HCT116 (cell line): ENCODE measurements around the gene LRP1B. TPM values are rescaled to one million over a fixed set of nuclear protein-coding genes. Genes with fewer than 3 reads are reported as not detected.

Source experiments
- ATAC-seq: fragments of 200-7000 bp; cut with Tn5 transposase; 2 replicates; pipeline ENCODE4 v1.9.1; 2020; ENCODE audit warnings: mild to moderate bottlenecking, moderate library complexity
- BruUV-seq: library from RNA; stranded (reverse); fragments of 400-500 nt; replicated peaks from 2 replicates; lab custom pipeline; 2021; lab: Mats Ljungman, UMichigan
- CTCF ChIA-PET: fragments of 300-600 bp; sonication (Branson Sonifier 250); formaldehyde crosslinking; loops from one replicate; lab custom pipeline; 2021; ENCODE audit warnings: antibody characterized with exemption; lab: Charles Lee
- POLR2A ChIA-PET: fragments of 300-600, 350-600 bp; sonication (Branson Sonifier 250); formaldehyde crosslinking; loops from one replicate; lab custom pipeline; 2021; ENCODE audit warnings: antibody characterized with exemption; lab: Charles Lee
- RAD21 ChIA-PET, 2 experiments: fragments of 300-600 bp; sonication (Branson Sonifier 250); formaldehyde crosslinking; loops; one replicate each; lab custom pipeline; 2023; ENCODE audit warnings: low total read pairs in 2 of 2; ENCODE audit not compliant: uncharacterized antibody in 2 of 2, unreplicated experiment in 2 of 2, low non-redundant PET in 1 of 2; lab: Charles Lee
- DNase-seq: peaks from one replicate; pipeline ENCODE4 v3.0.0-alpha.2; 2010; ENCODE audit warnings: low read depth, low spot score
- H2AFZ ChIP-seq: fragments of 200-600 bp; shearing (Covaris generic), sonication (generic); 2 replicates; pipeline ENCODE4 v1.6.1; 2017; ENCODE audit warnings: low read depth, mixed run types, mixed read lengths, antibody characterized with exemption, low read length; ENCODE audit not compliant: poor library complexity, severe bottlenecking
- H3K27ac ChIP-seq: 2 replicates; pipeline ENCODE4 v1.5.1; 2012; ENCODE audit warnings: low read depth, low read length
- H3K27me3 ChIP-seq: fragments of 200-600 bp; sonication (generic); 2 replicates; pipeline ENCODE4 v1.6.1; 2016; ENCODE audit warnings: mixed run types, low read length, mixed read lengths; ENCODE audit not compliant: insufficient read depth
- H3K36me3 ChIP-seq, 2 experiments: fragments of 200-500 bp in 1 of 2; fragments of 200-600 bp in 1 of 2; sonication (Bioruptor generic) in 1 of 2; sonication (generic) in 1 of 2; 2 replicates each; pipeline versions ENCODE4 v1.5.1 to v1.6.1; 2014 to 2016; ENCODE audit warnings: low read length in 2 of 2, inconsistent platforms in 1 of 2, mixed read lengths in 1 of 2, mixed run types in 1 of 2; ENCODE audit not compliant: insufficient read depth in 2 of 2, control insufficient read depth in 1 of 2
- H3K4me1 ChIP-seq, 2 experiments: fragments of 200-600 bp in 1 of 2; sonication (generic) in 1 of 2; 2 replicates each; pipeline versions ENCODE4 v1.5.1 to v1.6.1; 2012 to 2017; ENCODE audit warnings: low read length in 2 of 2, inconsistent platforms in 1 of 2, mild to moderate bottlenecking in 1 of 2, mixed read lengths in 1 of 2, mixed run types in 1 of 2, moderate library complexity in 1 of 2; ENCODE audit not compliant: insufficient read depth in 2 of 2, control insufficient read depth in 1 of 2
- H3K4me2 ChIP-seq: fragments of 200-600 bp; sonication (generic); 2 replicates; pipeline ENCODE4 v1.6.1; 2017; ENCODE audit warnings: mixed run types, low read length, mixed read lengths
- H3K4me3 ChIP-seq, 2 experiments: fragments of 200-600 bp in 1 of 2; sonication (generic) in 1 of 2; replicated peaks in 1 of 2; 2 replicates each; pipeline ENCODE4 v1.5.1; 2011 to 2016; ENCODE audit warnings: low read length in 2 of 2, control low read depth in 1 of 2, low read depth in 1 of 2, mild to moderate bottlenecking in 1 of 2, mixed read lengths in 1 of 2, mixed run types in 1 of 2
- H3K79me2 ChIP-seq: fragments of 200-600 bp; sonication (generic); 2 replicates; pipeline ENCODE4 v1.6.1; 2017; ENCODE audit warnings: mild to moderate bottlenecking, mixed run types, low read length, moderate library complexity, mixed read lengths; ENCODE audit not compliant: insufficient read depth
- H3K9ac ChIP-seq: fragments of 200-600 bp; sonication (generic); 2 replicates; pipeline ENCODE4 v1.6.1; 2016; ENCODE audit warnings: low read length, mixed read lengths
- H3K9me2 ChIP-seq: fragments of 200-600 bp; sonication (generic), shearing (Covaris generic); 2 replicates; pipeline ENCODE4 v1.6.1; 2017; ENCODE audit warnings: mixed run types, mild to moderate bottlenecking, moderate library complexity; ENCODE audit not compliant: insufficient read depth
- H3K9me3 ChIP-seq, 2 experiments: fragments of 200-500 bp in 1 of 2; fragments of 200-600 bp in 1 of 2; sonication (Bioruptor generic) in 1 of 2; sonication (generic) in 1 of 2; 2 replicates each; pipeline ENCODE4 v1.6.1; 2014 to 2017; ENCODE audit warnings: low read length in 2 of 2, mixed read lengths in 2 of 2, inconsistent platforms in 1 of 2, low read depth in 1 of 2, mild to moderate bottlenecking in 1 of 2, mixed run types in 1 of 2, moderate library complexity in 1 of 2; ENCODE audit not compliant: control insufficient read depth in 1 of 2, insufficient read depth in 1 of 2
- H4K20me1 ChIP-seq: fragments of 200-600 bp; sonication (generic), shearing (Covaris generic); 2 replicates; pipeline ENCODE4 v1.6.1; 2017; ENCODE audit warnings: mixed run types, mild to moderate bottlenecking, moderate library complexity; ENCODE audit not compliant: insufficient read depth
- ATF3 ChIP-seq: IDR thresholded peaks from 2 replicates; pipeline ENCODE4 v1.6.1; 2012
- CBX3 ChIP-seq: IDR thresholded peaks from 2 replicates; pipeline ENCODE4 v1.6.1; 2012; ENCODE audit warnings: low read depth
- CEBPB ChIP-seq: IDR thresholded peaks from 2 replicates; pipeline ENCODE4 v1.6.1; 2012; ENCODE audit warnings: low read depth
- CTCF ChIP-seq, 3 experiments: fragments of 200-600 bp in 1 of 3; sonication (generic) in 1 of 3; IDR thresholded peaks in 2 of 3; conservative IDR thresholded peaks in 1 of 3; 2 replicates each; pipeline ENCODE4 v1.5.1; 2012 to 2017; ENCODE audit warnings: low read depth in 2 of 3, low read length in 2 of 3, antibody characterized with exemption in 1 of 3, borderline replicate concordance in 1 of 3, control low read depth in 1 of 3, mild to moderate bottlenecking in 1 of 3, mixed read lengths in 1 of 3, mixed run types in 1 of 3, moderate library complexity in 1 of 3; ENCODE audit not compliant: insufficient read depth in 1 of 3
- MAX ChIP-seq: IDR thresholded peaks from 2 replicates; pipeline ENCODE4 v1.6.1; 2012
- POLR2AphosphoS5 ChIP-seq: IDR thresholded peaks from 2 replicates; pipeline ENCODE4 v1.6.1; 2011; ENCODE audit warnings: mild to moderate bottlenecking, low read depth, low read length, moderate library complexity
- RAD21 ChIP-seq: IDR thresholded peaks from 2 replicates; pipeline ENCODE4 v1.6.1; 2012; ENCODE audit warnings: low read depth, mild to moderate bottlenecking
- SP1 ChIP-seq: IDR thresholded peaks from 2 replicates; pipeline ENCODE4 v1.6.1; 2012; ENCODE audit warnings: low read depth
- YY1 ChIP-seq: IDR thresholded peaks from 2 replicates; pipeline ENCODE4 v1.6.1; 2011; ENCODE audit warnings: low read length, low read depth, moderate library complexity, mild to moderate bottlenecking; ENCODE audit not compliant: insufficient replicate concordance; ENCODE audit errors: extremely low read depth
- intact Hi-C: fragments of 100-400 bp; cut with micrococcal nuclease; formaldehyde crosslinking; loops from 2 replicates; pipeline ENCODE4 v1.10.0; 2022
- total RNA-seq: library from RNA; stranded (reverse); gene quantifications from one replicate; pipeline ENCODE4 v1.2.1, GENCODE V29; 2021; ENCODE audit not compliant: unreplicated experiment

LRP1B gene
- total RNA-seq, 1 experiment from 2014 or later: 0.34 TPM

GRCh38 chr2:140865837-140866236, 1265.0 kb downstream of the LRP1B start:
- Histone ChIP-seq H3K27me3 (no peaks in the 10 kb centered on the region), H4K20me1 (no peaks in the 10 kb centered on the region), H2AFZ (no peak overlapping the region), H3K9me2 (no peaks in the 10 kb centered on the region; the same call in 1 of the 2 replicates), H3K9ac (no peak overlapping the region), H3K27ac (no peak overlapping the region), H3K36me3 (no peaks in the 10 kb centered on the region), H3K79me2 (no peaks in the 10 kb centered on the region), H3K4me2 (no peak overlapping the region), H3K4me1 (no peaks in the 10 kb centered on the region), H3K4me3 (no peak overlapping the region), H3K9me3 (no peaks in the 10 kb centered on the region)
- intact Hi-C loops: loop anchor here (10.0 kb wide), 2 partner anchors 689 to 1941 kb away; no protein-coding TSS in a partner anchor
- RAD21 ChIA-PET: no interaction called here
- no peak for DNase-seq
- no peak for TF ChIP-seq SP1
- TF ChIP-seq YY1: no peak
- peak; percentile 35; the same call in 1 of the 2 replicates for TF ChIP-seq ATF3
- TF ChIP-seq CEBPB: peak; percentile 52; the same call in 1 of the 2 replicates
- POLR2A ChIA-PET: no interaction called here
- BruUV-seq: no TSS peak
- ATAC-seq: no peak
- CTCF ChIA-PET: no interaction called here

GRCh38 chr2:140863713-140864112, 1267.1 kb downstream of the LRP1B start:
- peak; percentile 64 for ATAC-seq
- RAD21 ChIA-PET: interaction anchor here (0.8 to 1.7 kb wide), 2 partner anchors 61 to 1276 kb away, joined by 3 to 5 read pairs; no protein-coding TSS in a partner anchor
- CTCF ChIA-PET: interaction anchor here (0.7 to 1.8 kb wide), 11 partner anchors 9 to 1385 kb away, joined by 3 to 13 read pairs (median 3); no protein-coding TSS in a partner anchor
- H3K4me2 ChIP-seq: no peak overlapping the region
- no peaks in the 10 kb centered on the region for H3K27me3 ChIP-seq
- H3K79me2 ChIP-seq: no peaks in the 10 kb centered on the region
- H3K9ac ChIP-seq: no peak overlapping the region
- H3K36me3 ChIP-seq: no peaks in the 10 kb centered on the region
- no peaks in the 10 kb centered on the region for H4K20me1 ChIP-seq
- TF ChIP-seq CTCF (IDR thresholded peaks at IDR 0.05 in 2 of 3, conservative IDR thresholded peaks at IDR 0.05 in 1 of 3; ENCODE audit: borderline replicate concordance in 1 of 3, insufficient read depth in 1 of 3, low read depth in 2 of 3, low read length in 2 of 3) (peak; percentile 24 to 66 (median 40); a peak in 4 of 6 replicates), POLR2AphosphoS5 (no peak), CEBPB (no peak), MAX (no peak), RAD21 (peak; percentile 73), CBX3 (peak; percentile 47; the same call in 1 of the 2 replicates)
- peak overlapping the region; percentile 32 for H2AFZ ChIP-seq
- H3K9me2 ChIP-seq: no peaks in the 10 kb centered on the region; the same call in 1 of the 2 replicates
- BruUV-seq: no TSS peak
- H3K27ac ChIP-seq: no peak overlapping the region
- H3K9me3 ChIP-seq: no peaks in the 10 kb centered on the region
- peak; percentile 63 for DNase-seq
- H3K4me1 ChIP-seq: no peaks in the 10 kb centered on the region
- H3K4me3 ChIP-seq: no peak overlapping the region
- intact Hi-C loops: loop anchor here (5.0 to 10.0 kb wide), 3 partner anchors 691 to 1939 kb away; no protein-coding TSS in a partner anchor
- POLR2A ChIA-PET: no interaction called here
